ENCODE data around the gene PLPP6.

The PLPP6 gene

GRCh38 chr9:4700932-4701331 lies 38.8 kb downstream of the PLPP6 start:
- DNase-seq = no peak

GRCh38 chr9:4701526-4701925 lies 39.4 kb downstream of the PLPP6 start:
- no peak for DNase-seq

GRCh38 chr9:4704129-4704528 lies 42.0 kb downstream of the PLPP6 start:
- no peak for DNase-seq

GRCh38 chr9:4706021-4706420 lies 43.9 kb downstream of the PLPP6 start:
- no peak for DNase-seq

GRCh38 chr9:4706971-4707622 lies 45.0 kb downstream of the PLPP6 start:
- no peak for DNase-seq

- no peak for DNase-seq
Observed at GRCh38 chr9:4709380-4709779, 47.3 kb downstream of the PLPP6 start.

- no peak for DNase-seq
Observed at GRCh38 chr9:4713849-4714248, 51.8 kb downstream of the PLPP6 start.

GRCh38 chr9:4714266-4715016 lies 52.3 kb downstream of the PLPP6 start:
- no peak for DNase-seq

Measured in fibroblast of skin of scalp (primary cell).